HAP-1 (cell line): ENCODE results near the gene CBX7.
"Not testable (repeated sequence)": the region's sequence is repeated elsewhere in the genome, so short reads cannot be mapped to it uniquely, and the experiment has no call there.

Experiments used
- DNase-seq, 2 experiments: peaks; one replicate each; pipeline ENCODE4 v3.0.0-alpha.2; 2016 to 2020; ENCODE audit warnings: low spot score in 2 of 2
- H3K27me3 ChIP-seq: fragments of 250-450 bp; sonication (Bioruptor Pico); 2 replicates; pipeline ENCODE4 v1.5.1; 2020; ENCODE audit warnings: low read depth, mild to moderate bottlenecking, moderate library complexity
- H3K36me3 ChIP-seq: fragments of 250-450 bp; sonication (Bioruptor Pico); replicated peaks from 2 replicates; pipeline ENCODE4 v1.5.1; 2020; ENCODE audit warnings: mild to moderate bottlenecking
- H3K4me1 ChIP-seq: fragments of 250-450 bp; sonication (Bioruptor Pico); 2 replicates; pipeline ENCODE4 v1.5.1; 2020; ENCODE audit warnings: mild to moderate bottlenecking
- H3K4me3 ChIP-seq: fragments of 250-450 bp; sonication (Bioruptor Pico); 2 replicates; pipeline ENCODE4 v1.5.1; 2020; ENCODE audit warnings: mild to moderate bottlenecking, moderate library complexity
- H3K9me3 ChIP-seq: fragments of 250-450 bp; sonication (Bioruptor Pico); 2 replicates; pipeline ENCODE4 v1.5.1; 2020; ENCODE audit warnings: mild to moderate bottlenecking, moderate library complexity
- in situ Hi-C: fragments of 300-500 bp; cut with MboI; formaldehyde crosslinking; loops from 3 replicates; pipeline ENCODE4 v1.14.3; 2020; ENCODE audit warnings: low sequenced_read_pairs, inconsistent platforms, mixed read lengths

The CBX7 gene

DNA sequence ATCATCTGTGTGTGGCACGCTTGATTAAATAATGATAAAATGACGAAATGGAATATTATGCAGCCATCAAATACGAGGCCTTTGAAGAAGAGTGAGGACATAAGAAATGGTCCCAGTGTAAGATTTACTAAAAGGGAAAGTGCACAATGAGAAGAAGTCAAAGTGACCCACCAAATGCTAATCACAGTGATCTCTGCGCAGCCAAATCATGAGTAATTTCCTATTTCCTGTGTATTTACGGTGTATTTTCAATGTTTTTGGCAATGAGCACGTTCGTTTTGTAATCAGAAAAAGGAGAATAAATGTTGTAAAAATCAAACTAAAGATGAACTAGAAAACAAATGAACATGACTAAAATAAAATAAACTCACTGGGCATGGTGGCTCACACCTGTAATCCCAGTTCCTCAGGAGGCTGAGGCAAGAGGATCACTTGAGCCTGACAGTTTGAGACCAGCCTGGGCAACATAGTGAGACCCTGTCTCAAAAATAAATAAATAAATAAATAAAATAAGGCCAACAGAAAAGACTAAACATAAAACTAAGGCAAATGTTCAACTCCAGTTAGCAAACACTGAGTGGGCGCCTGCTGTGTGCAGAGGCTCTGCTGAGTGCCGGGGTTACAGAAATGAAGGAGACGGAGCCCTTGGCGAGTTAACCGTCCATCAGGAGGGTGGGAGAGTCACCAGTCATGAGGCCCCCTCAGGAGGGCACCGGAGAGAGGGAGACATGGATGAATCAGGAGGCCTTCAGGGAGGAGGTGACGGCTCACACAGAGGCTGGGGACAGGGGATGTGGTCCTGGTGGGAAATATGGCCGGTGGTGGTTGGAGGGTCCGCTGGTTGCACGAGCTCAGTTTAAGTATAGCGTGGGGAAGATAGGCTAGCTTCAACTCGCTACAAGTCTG, 26.0 kb upstream of the CBX7 start:
- no peak for DNase-seq
- Histone ChIP-seq H3K4me1 (peaks cover 27% of the 10 kb centered on the region), H3K9me3 (no peaks in the 10 kb centered on the region), H3K36me3 (no peaks in the 10 kb centered on the region), H3K4me3 (no peak overlapping the region), H3K27me3 (no peaks in the 10 kb centered on the region)
- in situ Hi-C loops, result loop anchor here (10.0 kb wide), 1 partner anchor 346 kb away; the partner anchor contains the start of gene ATF4

DNA sequence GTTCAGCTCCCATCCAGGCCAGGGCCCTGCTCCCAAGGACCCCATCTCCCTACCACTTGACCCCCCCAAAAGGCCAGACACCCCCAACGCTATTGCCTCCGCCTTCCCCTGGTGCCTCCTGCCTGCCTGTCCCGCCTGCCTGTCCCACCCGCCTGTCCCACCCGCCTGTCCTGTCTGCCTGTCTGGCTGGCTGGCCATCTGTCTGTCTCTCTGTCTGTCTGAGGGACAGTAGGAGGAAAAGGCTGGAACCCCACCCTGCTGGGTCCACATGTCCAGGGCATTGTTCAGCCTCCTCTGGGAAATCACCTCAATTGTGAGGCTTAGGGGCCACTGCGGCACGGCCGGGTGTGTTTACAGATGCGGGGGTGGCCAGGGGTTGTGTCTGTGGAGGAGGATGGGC, 25.3 kb upstream of the CBX7 start:
- no peak for DNase-seq
- peaks cover 27% of the 10 kb centered on the region for H3K4me1 ChIP-seq
- no peak overlapping the region for H3K4me3 ChIP-seq
- H3K36me3 ChIP-seq, result no peaks in the 10 kb centered on the region
- no peaks in the 10 kb centered on the region for H3K27me3 ChIP-seq
- in situ Hi-C loops, result loop anchor here (10.0 kb wide), 1 partner anchor 347 kb away; the partner anchor contains the start of gene ATF4
- no peaks in the 10 kb centered on the region for H3K9me3 ChIP-seq

DNA sequence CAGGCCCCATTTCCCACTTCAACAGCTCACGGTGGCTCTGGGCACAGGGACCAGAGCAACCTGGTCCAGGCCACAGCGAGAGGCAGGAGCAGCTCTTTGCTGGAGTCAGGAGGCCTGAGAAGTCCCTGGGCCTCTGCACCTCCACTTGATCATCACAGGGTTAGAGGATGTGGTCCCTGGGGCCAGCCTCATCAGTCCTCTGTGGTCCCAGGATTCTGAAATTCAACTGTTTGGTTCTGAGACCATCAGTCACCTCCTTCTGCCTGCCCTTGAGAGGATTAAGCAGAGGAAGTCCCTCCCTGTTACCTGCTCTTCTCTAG, 24.9 kb upstream of the CBX7 start:
- in situ Hi-C loops, result loop anchor here (10.0 kb wide), 1 partner anchor 347 kb away; the partner anchor contains the start of gene ATF4
- Histone ChIP-seq H3K27me3 (no peaks in the 10 kb centered on the region), H3K4me1 (peaks cover 27% of the 10 kb centered on the region), H3K4me3 (no peak overlapping the region), H3K36me3 (no peaks in the 10 kb centered on the region), H3K9me3 (no peaks in the 10 kb centered on the region)
- DNase-seq, result no peak

DNA sequence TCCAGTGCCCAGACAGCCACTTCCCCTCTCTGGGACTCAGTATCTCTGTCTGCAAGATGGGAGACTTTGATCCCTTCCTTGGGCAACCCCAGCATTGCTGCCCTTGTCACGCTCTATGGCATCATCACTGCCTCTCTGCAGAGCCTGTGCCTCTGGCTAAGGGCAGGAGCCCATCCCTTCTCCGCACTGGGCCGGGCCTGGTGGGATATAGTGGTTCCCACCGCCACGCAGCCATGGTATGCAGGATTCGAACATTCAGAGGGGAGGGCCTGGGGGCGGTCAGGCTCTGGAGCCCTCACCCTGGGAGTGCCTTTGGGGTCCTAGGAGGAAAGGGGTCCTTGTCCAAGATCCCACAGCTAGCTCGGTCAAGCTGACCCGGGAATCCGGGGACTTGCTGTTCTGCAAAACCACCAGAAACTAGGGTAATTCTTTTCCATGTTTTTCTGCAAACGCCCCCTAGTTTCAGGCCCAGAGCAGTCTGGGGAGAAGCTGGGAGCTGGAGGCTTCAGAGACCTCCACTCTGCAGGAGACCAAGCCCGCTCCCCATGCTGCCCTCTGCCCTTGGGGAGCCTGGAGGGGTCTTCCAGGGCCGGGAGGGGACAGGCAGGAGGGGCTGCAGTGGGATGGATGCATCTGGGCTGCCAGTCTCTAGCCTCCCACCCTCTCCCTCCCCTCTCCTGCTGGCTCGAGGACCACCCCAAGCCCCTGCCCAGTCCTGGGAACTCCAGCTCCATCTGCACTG, 24.4 kb upstream of the CBX7 start:
- Histone ChIP-seq H3K27me3 (no peaks in the 10 kb centered on the region), H3K4me1 (peaks cover 27% of the 10 kb centered on the region), H3K36me3 (no peaks in the 10 kb centered on the region), H3K9me3 (no peaks in the 10 kb centered on the region), H3K4me3 (no peak overlapping the region)
- no peak for DNase-seq
- in situ Hi-C loops, result loop anchor here (10.0 kb wide), 1 partner anchor 348 kb away; the partner anchor contains the start of gene ATF4

DNA sequence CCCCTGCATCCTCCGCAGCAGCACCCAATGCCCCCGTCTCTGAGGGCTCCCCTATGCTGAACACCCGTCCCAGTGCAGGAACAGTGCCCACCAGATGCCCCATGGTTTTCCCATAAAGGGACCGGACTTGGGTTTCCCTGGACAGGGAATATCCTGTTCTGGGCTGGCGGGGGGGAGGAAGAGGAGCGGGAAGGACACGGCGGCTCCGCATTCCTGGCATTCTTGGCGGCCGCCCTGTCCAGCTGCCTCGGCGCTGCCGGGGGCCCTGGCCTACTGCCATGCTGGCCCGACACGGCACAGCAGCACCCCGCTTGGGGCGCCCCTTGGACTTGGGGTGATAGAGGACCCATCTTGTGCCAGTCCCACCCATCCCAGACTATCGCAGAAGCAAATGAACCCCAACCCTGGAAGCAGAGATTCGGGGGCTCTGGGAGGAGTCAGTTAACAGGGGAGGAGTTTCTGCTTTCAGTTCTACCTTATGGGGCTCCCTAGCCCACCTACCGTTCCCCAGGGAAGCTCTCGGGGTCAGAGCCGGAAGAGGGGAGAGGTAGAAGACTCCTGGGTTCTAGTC, 23.7 kb upstream of the CBX7 start:
- in situ Hi-C loops, result loop anchor here (10.0 kb wide), 1 partner anchor 349 kb away; the partner anchor contains the start of gene ATF4
- Histone ChIP-seq H3K4me3 (no peak overlapping the region), H3K36me3 (no peaks in the 10 kb centered on the region), H3K4me1 (peaks cover 27% of the 10 kb centered on the region), H3K9me3 (no peaks in the 10 kb centered on the region), H3K27me3 (no peaks in the 10 kb centered on the region)
- peak in 1 of 2 experiments; percentile 67 for DNase-seq

DNA sequence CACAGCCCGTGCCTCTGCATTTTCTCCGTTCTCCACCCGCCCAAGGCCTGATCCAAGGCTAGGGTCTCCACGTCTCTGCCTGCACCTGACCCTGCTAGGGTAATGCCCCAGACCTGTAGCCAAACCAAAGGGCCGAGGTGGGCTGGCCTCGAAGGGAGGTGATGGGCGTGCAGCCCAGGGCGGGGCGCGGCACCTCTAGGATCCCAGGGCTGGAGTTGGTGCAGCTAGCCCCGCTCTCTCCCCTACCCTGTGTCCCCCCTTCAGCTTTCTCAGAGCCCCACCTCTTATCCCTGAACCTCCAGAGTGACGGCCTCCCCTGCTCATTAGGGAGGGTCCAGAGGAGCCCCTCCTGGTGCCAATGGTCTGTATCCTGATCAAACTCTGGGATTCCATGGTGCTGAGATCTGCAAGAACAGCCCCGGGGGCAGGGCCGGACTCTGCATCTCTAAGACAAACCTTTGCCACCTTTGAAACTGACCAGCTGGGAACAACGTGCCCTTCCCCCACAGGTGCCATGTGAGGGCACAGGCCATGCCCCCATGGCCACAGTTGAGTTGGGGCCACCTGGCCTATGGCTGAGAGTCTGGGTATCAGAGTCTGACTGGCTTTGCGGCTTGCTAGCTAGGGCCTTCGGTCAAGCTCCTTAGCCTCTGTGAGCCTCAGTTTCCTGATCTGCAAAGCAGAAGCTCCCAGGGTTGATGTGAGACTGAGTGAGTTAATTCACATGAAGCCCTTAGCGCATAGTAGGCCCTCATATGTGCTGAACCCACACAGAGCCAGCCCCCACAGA, 23.1 kb upstream of the CBX7 start:
- no peaks in the 10 kb centered on the region for H3K9me3 ChIP-seq
- peaks cover 29% of the 10 kb centered on the region for H3K4me1 ChIP-seq
- H3K27me3 ChIP-seq, result no peaks in the 10 kb centered on the region
- in situ Hi-C loops, result loop anchor here (10.0 kb wide), 1 partner anchor 349 kb away; the partner anchor contains the start of gene ATF4
- no peak overlapping the region for H3K4me3 ChIP-seq
- DNase-seq, result no peak
- H3K36me3 ChIP-seq, result no peaks in the 10 kb centered on the region

DNA sequence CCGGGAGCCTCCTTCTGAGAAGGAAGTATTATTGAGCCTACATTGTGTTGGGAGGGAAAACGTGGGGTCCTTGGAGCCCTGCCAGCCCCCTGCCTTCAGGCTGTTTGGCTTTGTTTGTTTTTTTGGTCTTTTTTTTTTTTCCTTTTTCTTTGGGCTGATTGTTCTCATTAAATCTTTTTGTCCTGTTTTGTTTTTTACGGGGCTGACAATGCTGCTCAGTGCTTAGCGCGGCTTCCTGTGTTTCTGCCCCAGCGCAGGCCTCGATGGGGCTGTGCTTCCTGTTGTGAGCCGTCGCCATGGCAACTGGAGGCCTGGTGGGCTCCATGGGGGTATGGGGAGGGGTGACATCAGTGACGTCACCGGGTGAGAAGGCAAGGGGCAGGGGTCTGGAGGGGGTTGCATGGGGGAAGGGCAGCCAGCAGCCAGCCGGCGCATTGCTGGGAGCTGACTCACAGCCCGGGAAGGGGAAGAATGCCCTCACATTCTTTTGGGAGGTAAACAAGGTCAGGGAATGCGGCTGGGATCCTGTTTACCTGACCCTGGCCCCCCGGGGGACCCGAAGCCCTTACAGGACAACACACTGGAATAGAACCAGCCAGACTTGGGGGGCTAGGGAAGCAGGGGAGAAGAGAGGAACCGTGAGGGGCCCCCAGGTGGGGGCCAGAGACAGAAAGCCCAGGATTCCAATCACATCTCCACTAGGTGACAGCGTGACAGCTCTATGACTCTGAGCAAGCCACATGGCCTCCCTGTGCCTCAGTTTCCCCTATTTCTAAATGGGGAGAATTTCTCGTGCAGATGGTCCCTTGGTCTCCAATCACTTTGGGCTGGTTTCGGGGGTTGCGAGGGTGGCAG, 22.2 kb upstream of the CBX7 start:
- Histone ChIP-seq H3K4me1 (peaks cover 29% of the 10 kb centered on the region), H3K36me3 (no peaks in the 10 kb centered on the region), H3K9me3 (no peaks in the 10 kb centered on the region), H3K4me3 (no peak overlapping the region), H3K27me3 (no peaks in the 10 kb centered on the region)
- in situ Hi-C loops, result loop anchor here (5.0 to 25.0 kb wide), 3 partner anchors 138 to 863 kb away; partner anchors contain the start of gene ATF4
- DNase-seq, result peak; percentile 44 to 91

DNA sequence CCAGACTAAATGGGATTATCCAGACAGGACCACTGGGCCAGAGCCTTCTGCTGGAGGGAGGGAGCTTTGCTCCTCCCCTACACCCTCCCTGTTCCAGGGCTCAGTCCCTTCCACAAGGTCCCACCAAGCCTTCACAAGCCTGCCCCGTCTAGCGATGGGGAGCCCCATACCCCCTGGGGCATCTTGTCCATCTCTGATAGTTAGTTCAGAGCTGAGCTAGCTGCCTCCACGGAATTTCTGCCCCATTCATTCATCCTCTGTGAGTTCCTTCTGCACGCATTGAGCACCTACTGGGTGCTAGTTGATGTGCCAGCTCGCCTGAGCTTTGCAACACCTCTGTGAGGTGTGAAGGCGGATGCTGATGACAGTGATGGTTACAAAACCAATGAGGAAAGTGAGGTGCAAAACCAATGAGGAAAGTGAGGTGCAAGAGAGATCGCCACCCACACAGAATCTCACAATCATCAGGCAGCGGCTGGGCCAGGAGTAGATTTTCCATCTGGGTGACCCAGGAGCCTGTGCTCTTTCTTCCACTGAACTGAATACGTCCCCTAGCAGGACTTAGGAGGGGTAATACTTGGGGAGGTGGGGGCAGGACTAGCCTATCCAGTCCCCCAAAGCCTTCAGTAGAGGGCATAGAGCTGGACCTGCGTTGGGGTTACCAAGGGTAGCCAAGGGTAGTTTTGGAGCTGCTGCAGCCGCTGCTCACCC, 21.5 kb upstream of the CBX7 start:
- no peaks in the 10 kb centered on the region for H3K9me3 ChIP-seq
- peaks cover 29% of the 10 kb centered on the region for H3K4me1 ChIP-seq
- no peaks in the 10 kb centered on the region for H3K36me3 ChIP-seq
- H3K4me3 ChIP-seq, result no peak overlapping the region
- in situ Hi-C loops, result loop anchor here (5.0 to 25.0 kb wide), 3 partner anchors 138 to 863 kb away; partner anchors contain the start of gene ATF4
- no peaks in the 10 kb centered on the region for H3K27me3 ChIP-seq
- no peak for DNase-seq

DNA sequence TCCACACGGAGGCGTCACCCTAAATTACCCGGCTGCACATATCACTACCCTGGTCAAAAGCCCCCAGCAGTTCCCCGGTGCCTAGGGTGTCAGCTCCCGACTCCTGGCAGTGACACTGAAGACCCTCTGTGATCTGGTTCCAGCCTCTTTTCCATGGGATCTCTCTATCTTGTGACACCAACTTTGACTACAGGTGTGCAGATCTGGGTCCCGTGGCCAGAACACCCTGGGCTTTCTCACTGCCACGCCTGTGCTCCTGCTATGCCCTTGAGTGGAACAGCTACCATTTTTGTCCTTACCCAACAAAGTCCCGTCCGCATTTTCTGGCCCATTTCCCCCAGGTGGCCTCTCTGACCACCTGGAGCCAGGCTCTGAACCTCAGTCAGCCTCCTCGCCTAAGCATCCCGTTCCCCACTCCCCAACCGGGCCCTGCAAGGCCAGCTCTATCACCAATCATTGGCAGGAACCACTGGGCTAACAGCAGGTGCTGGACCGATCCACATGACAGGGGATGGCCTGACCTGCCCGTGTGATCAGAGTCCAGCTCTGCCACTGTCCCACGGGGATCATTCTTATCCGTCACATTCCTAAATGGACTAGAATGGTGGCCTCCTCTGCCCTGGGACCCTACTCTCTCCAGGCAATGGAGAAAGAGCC, 20.7 kb upstream of the CBX7 start:
- peaks cover 29% of the 10 kb centered on the region for H3K4me1 ChIP-seq
- H3K27me3 ChIP-seq, result no peaks in the 10 kb centered on the region
- no peaks in the 10 kb centered on the region for H3K36me3 ChIP-seq
- no peak overlapping the region for H3K4me3 ChIP-seq
- no peaks in the 10 kb centered on the region for H3K9me3 ChIP-seq
- in situ Hi-C loops, result loop anchor here (5.0 to 25.0 kb wide), 3 partner anchors 139 to 864 kb away; partner anchors contain the start of gene ATF4
- DNase-seq, result no peak

DNA sequence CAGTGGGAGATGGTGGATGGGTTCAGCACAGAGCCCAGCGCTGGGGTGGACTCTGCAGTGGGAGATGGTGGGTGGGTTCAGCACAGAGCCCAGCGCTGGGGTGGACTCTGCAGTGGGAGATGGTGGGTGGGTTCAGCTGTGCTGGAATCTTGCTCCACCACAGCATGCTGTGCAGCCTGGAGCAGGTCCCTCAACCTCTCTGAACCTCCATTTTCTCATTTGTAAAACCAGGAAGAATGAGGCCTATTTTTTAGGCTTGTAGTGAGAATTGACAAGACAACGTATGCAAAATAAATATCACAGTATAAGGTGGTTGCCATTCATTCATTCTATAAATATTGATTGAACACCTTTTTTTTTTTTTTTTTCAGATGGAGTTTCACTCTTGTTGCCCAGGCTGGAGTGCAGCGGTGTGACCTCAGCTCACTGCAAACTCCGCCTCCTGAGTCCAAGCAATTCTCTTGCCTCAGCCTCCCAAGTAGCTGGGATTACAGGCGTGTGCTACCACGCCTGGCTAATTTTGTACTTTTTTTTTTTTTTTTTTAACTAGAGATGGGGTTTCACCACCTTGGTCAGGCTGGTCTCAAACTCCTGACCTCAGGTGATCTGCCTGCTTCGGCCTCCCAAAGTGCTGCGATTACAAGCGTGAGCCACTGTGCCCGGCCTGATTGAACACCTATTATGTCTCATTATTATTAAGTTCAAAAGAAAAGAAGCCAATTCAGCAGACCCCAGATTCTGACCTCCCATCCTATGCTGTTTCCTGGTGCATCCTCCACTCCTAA, 20.0 kb upstream of the CBX7 start:
- not testable (repeated sequence) for H3K9me3 ChIP-seq, H3K4me3 ChIP-seq, H3K27me3 ChIP-seq, H3K36me3 ChIP-seq, DNase-seq
- H3K4me1 ChIP-seq, result peaks cover 29% of the 10 kb centered on the region
- in situ Hi-C loops, result loop anchor here (5.0 to 25.0 kb wide), 3 partner anchors 140 to 865 kb away; partner anchors contain the start of gene ATF4
